ENCODE data around the gene SGMS1.

DNA sequence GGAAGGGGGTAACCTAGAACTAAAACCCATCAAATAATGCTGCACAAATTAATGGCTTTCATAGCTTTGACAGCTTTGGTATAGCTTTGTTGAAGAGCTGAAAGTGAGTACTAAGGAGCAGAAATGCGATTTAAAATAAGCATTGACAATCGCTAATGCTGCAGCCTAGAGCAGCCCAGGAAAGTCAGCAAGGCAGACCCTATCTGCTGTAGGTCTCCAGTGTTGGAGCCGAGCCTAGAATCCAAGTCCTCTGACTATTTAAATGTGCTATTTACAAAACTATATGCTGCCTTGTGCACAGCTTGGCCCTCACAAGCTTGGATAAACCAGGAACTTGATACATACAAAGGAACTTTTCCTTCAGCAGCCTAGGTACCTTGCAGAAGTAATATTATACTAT is 307.6 kb downstream of the SGMS1 start:
- no peak for TF ChIP-seq POLR2A (IDR thresholded peaks at IDR 0.05; ENCODE audit: low read length)
- TF ChIP-seq GATA1 (IDR thresholded peaks at IDR 0.05; ENCODE audit: low read depth, low read length) = no peak
